IMR-90 (cell line): ENCODE measurements around the gene RBM23. TPM values are rescaled to one million over a fixed set of nuclear protein-coding genes. Genes with fewer than 3 reads are reported as not detected.

Source experiments
- ATAC-seq: fragments of 200-7000 bp; cut with Tn5 transposase; 2 replicates; pipeline ENCODE4 v1.9.1; 2020; ENCODE audit warnings: low read depth, mild to moderate bottlenecking, moderate library complexity
- BruUV-seq: library from RNA; stranded (reverse); fragments of 400-500 nt; replicated peaks from 2 replicates; lab custom pipeline; 2021; lab: Mats Ljungman, UMichigan
- CTCF ChIA-PET: fragments of 300-600 bp; formaldehyde crosslinking; extraction: SDS; loops from one replicate; lab custom pipeline; 2021; ENCODE audit warnings: antibody characterized with exemption; lab: Yijun Ruan, JAX
- POLR2A ChIA-PET: fragments of 300-600 bp; sonication (Branson Sonifier 250); formaldehyde crosslinking; loops from one replicate; lab custom pipeline; 2022; ENCODE audit warnings: antibody characterized with exemption; ENCODE audit not compliant: unreplicated experiment; lab: Charles Lee
- DNase-seq: peaks from one replicate; pipeline ENCODE4 v3.0.0; 2013
- H2AFZ ChIP-seq: replicated peaks from 2 replicates; pipeline ENCODE3; 2013; ENCODE audit warnings: low read length, mild to moderate bottlenecking; ENCODE audit not compliant: poor library complexity
- H2AK5ac ChIP-seq: 2 replicates; pipeline ENCODE4 v1.6.1; 2013; ENCODE audit warnings: low read depth, low read length, inconsistent platforms
- H2AK9ac ChIP-seq: replicated peaks from 2 replicates; pipeline ENCODE3; 2013; ENCODE audit warnings: mild to moderate bottlenecking, low read depth, low read length, moderate library complexity; ENCODE audit not compliant: poor library complexity
- H2BK120ac ChIP-seq: 2 replicates; pipeline ENCODE4 v1.6.1; 2013; ENCODE audit warnings: low read depth, low read length, inconsistent platforms
- H2BK15ac ChIP-seq: 3 replicates; pipeline ENCODE4 v1.6.1; 2013; ENCODE audit warnings: low read depth, low read length, inconsistent platforms
- H2BK20ac ChIP-seq: 2 replicates; pipeline ENCODE4 v1.6.1; 2013; ENCODE audit warnings: low read depth, mild to moderate bottlenecking, inconsistent platforms, low read length, moderate library complexity
- H2BK5ac ChIP-seq: 2 replicates; pipeline ENCODE4 v1.6.1; 2013; ENCODE audit warnings: mild to moderate bottlenecking, low read depth, low read length, inconsistent platforms; ENCODE audit not compliant: poor library complexity, severe bottlenecking
- H3K14ac ChIP-seq: replicated peaks from 2 replicates; pipeline ENCODE4 v1.6.1; 2013; ENCODE audit warnings: low read depth, low read length, inconsistent platforms
- H3K18ac ChIP-seq: 2 replicates; pipeline ENCODE4 v1.6.1; 2013; ENCODE audit warnings: low read depth, low read length, control low read depth
- H3K23ac ChIP-seq: 2 replicates; pipeline ENCODE4 v1.6.1; 2013; ENCODE audit warnings: low read depth, low read length, inconsistent platforms
- H3K27ac ChIP-seq: 2 replicates; pipeline ENCODE4 v1.5.1; 2013; ENCODE audit warnings: mild to moderate bottlenecking, control low read depth, low read length; ENCODE audit not compliant: insufficient read depth
- H3K27me3 ChIP-seq: 2 replicates; pipeline ENCODE4 v1.6.1; 2013; ENCODE audit warnings: low read length; ENCODE audit not compliant: control insufficient read depth, insufficient read depth
- H3K36me3 ChIP-seq: 2 replicates; pipeline ENCODE4 v1.6.1; 2013; ENCODE audit warnings: low read length, mixed read lengths; ENCODE audit not compliant: control insufficient read depth, insufficient read depth
- H3K4ac ChIP-seq: 2 replicates; pipeline ENCODE4 v1.6.1; 2013; ENCODE audit warnings: low read depth, low read length, inconsistent platforms
- H3K4me1 ChIP-seq: 2 replicates; pipeline ENCODE4 v1.6.1; 2013; ENCODE audit warnings: low read length, mixed read lengths; ENCODE audit not compliant: control insufficient read depth, insufficient read depth
- H3K4me2 ChIP-seq: 2 replicates; pipeline ENCODE4 v1.6.1; 2013; ENCODE audit warnings: low read depth, mild to moderate bottlenecking, control low read depth, low read length, moderate library complexity
- H3K4me3 ChIP-seq: 2 replicates; pipeline ENCODE4 v1.5.1; 2013; ENCODE audit warnings: low read depth, mild to moderate bottlenecking, control low read depth, low read length, moderate library complexity; ENCODE audit not compliant: insufficient read depth
- H3K56ac ChIP-seq: 2 replicates; pipeline ENCODE4 v1.6.1; 2013; ENCODE audit warnings: low read length, inconsistent platforms; ENCODE audit not compliant: insufficient read depth; ENCODE audit errors: extremely low read depth
- H3K79me1 ChIP-seq, 2 experiments: 2 replicates each; pipeline ENCODE4 v1.6.1; 2013; ENCODE audit warnings: low read length in 2 of 2, inconsistent platforms in 1 of 2, low read depth in 1 of 2
- H3K9ac ChIP-seq: 2 replicates; pipeline ENCODE4 v1.6.1; 2013; ENCODE audit warnings: low read depth, low read length, control low read depth
- H3K9me1 ChIP-seq: 2 replicates; pipeline ENCODE4 v1.6.1; 2013; ENCODE audit warnings: low read length, inconsistent platforms; ENCODE audit not compliant: insufficient read depth
- H3K9me3 ChIP-seq: 2 replicates; pipeline ENCODE4 v1.6.1; 2013; ENCODE audit warnings: low read length; ENCODE audit not compliant: control insufficient read depth, insufficient read depth
- H4K20me1 ChIP-seq: 2 replicates; pipeline ENCODE4 v1.6.1; 2013; ENCODE audit warnings: low read length, inconsistent platforms; ENCODE audit not compliant: insufficient read depth
- H4K5ac ChIP-seq: 2 replicates; pipeline ENCODE4 v1.6.1; 2013; ENCODE audit warnings: mild to moderate bottlenecking, low read depth, low read length, control low read depth
- H4K8ac ChIP-seq, 2 experiments: 2 replicates each; pipeline ENCODE4 v1.6.1; 2013; ENCODE audit warnings: low read depth in 2 of 2, low read length in 2 of 2, control low read depth in 1 of 2, inconsistent platforms in 1 of 2
- H4K91ac ChIP-seq: 2 replicates; pipeline ENCODE4 v1.6.1; 2013; ENCODE audit warnings: low read depth, low read length, inconsistent platforms; ENCODE audit not compliant: insufficient read depth
- BHLHE40 ChIP-seq: fragments of 150-350 bp; IDR thresholded peaks from 2 replicates; pipeline ENCODE4 v1.6.1; 2016; ENCODE audit warnings: mild to moderate bottlenecking, low read depth, low read length
- CEBPB ChIP-seq: IDR thresholded peaks from 2 replicates; pipeline ENCODE4 v1.6.1; 2012; ENCODE audit warnings: low read depth, low read length, improper control_type of control experiment
- CHD1 ChIP-seq: IDR thresholded peaks from 2 replicates; pipeline ENCODE4 v1.6.1; 2012; ENCODE audit warnings: low read depth, low read length, improper control_type of control experiment
- ELK1 ChIP-seq: fragments of 150-350 bp; IDR thresholded peaks from 2 replicates; pipeline ENCODE4 v1.6.1; 2016; ENCODE audit warnings: low read depth, mild to moderate bottlenecking, low read length, moderate library complexity, borderline replicate concordance
- FOS ChIP-seq: fragments of 150-350 bp; IDR thresholded peaks from 2 replicates; pipeline ENCODE4 v1.6.1; 2016; ENCODE audit warnings: low read depth, low read length
- MAFK ChIP-seq: IDR thresholded peaks from 2 replicates; pipeline ENCODE4 v1.6.1; 2012; ENCODE audit warnings: low read depth, low read length, improper control_type of control experiment
- MAZ ChIP-seq: IDR thresholded peaks from 2 replicates; pipeline ENCODE4 v1.6.1; 2012; ENCODE audit warnings: low read depth, mild to moderate bottlenecking, low read length, improper control_type of control experiment, moderate library complexity, borderline replicate concordance
- MXI1 ChIP-seq: IDR thresholded peaks from 2 replicates; pipeline ENCODE4 v1.6.1; 2012; ENCODE audit warnings: low read depth, mild to moderate bottlenecking, low read length, moderate library complexity, borderline replicate concordance
- NFE2L2 ChIP-seq: fragments of 150-350 bp; IDR thresholded peaks from 2 replicates; pipeline ENCODE4 v1.6.1; 2016; ENCODE audit warnings: low read depth, mild to moderate bottlenecking, low read length
- POLR2A ChIP-seq: IDR thresholded peaks from 2 replicates; pipeline ENCODE4 v1.6.1; 2012; ENCODE audit warnings: mild to moderate bottlenecking, low read depth, low read length
- RAD21 ChIP-seq: IDR thresholded peaks from 2 replicates; pipeline ENCODE4 v1.6.1; 2012; ENCODE audit warnings: low read length, improper control_type of control experiment
- RCOR1 ChIP-seq: IDR thresholded peaks from 2 replicates; pipeline ENCODE4 v1.6.1; 2012; ENCODE audit warnings: mild to moderate bottlenecking, low read length, improper control_type of control experiment; ENCODE audit not compliant: insufficient replicate concordance
- SMC3 ChIP-seq: fragments of 150-350 bp; IDR thresholded peaks from 2 replicates; pipeline ENCODE4 v1.6.1; 2016; ENCODE audit warnings: low read depth, mild to moderate bottlenecking, antibody characterized with exemption, low read length, moderate library complexity
- USF2 ChIP-seq: fragments of 150-350 bp; IDR thresholded peaks from 2 replicates; pipeline ENCODE4 v1.6.1; 2017; ENCODE audit warnings: mild to moderate bottlenecking, antibody characterized with exemption, low read length, low read depth
- WGBS, 2 experiments: methylation state at CpG; one replicate each; pipeline versions ENCODE4 v1.1.5 to v1.1.7; 2013; ENCODE audit warnings: missing lambda C conversion rate in 2 of 2; ENCODE audit not compliant: insufficient read length in 1 of 2; ENCODE audit errors: extremely low coverage in 2 of 2; 5-methylcytosine and 5-hydroxymethylcytosine counted together
- dilution Hi-C: fragments of 300-500 bp; cut with HindIII; formaldehyde crosslinking; loops from one replicate; pipeline ENCODE4 v1.14.3; 2018; ENCODE audit warnings: low sequenced_read_pairs; ENCODE audit not compliant: unreplicated experiment
- in situ Hi-C: fragments of 300-500 bp; cut with MboI; formaldehyde crosslinking; loops from 3 replicates; pipeline ENCODE4 v1.14.3; 2019; ENCODE audit warnings: low sequenced_read_pairs, inconsistent platforms, mixed read lengths
- intact Hi-C: fragments of 100-400 bp; cut with micrococcal nuclease; formaldehyde crosslinking; loops from 2 replicates; pipeline ENCODE4 v1.10.0; 2022
- polyA plus RNA-seq, 3 experiments: library from polyadenylated mRNA; depleted of rRNA; stranded (reverse); fragments of >200 nt; gene quantifications; 2 replicates each; pipeline ENCODE4 v1.2.3, GENCODE V29; 2012; ENCODE audit warnings: low replicate concordance in 1 of 3
- total RNA-seq: library from RNA; depleted of rRNA; stranded (reverse); fragments of >200 nt; gene quantifications from 2 replicates; pipeline ENCODE4 v1.2.3, GENCODE V29; 2012

Gene RBM23
- total and polyA plus RNA-seq, 2 of the 4 experiments (the other 2 are of a cell fraction), result 44.7 to 375 TPM

GRCh38 chr14:22883173-22883976 lies 35.6 kb downstream of the RBM23 start, which contains the start of gene REM2:
TSS of gene REM2 (plus strand) at chr14:22883222. CDS start at chr14:22883288, 66 bp downstream.
- Histone ChIP-seq H3K4me2 (no peak within 1 kb of the TSS), H3K9me1 (peaks cover 11% of the 10 kb centered on the region; the same call in 1 of the 2 replicates), H4K20me1 (no peaks in the 10 kb centered on the region), H3K14ac (no peak within 1 kb of the TSS), H2BK120ac (no peak within 1 kb of the TSS), H2BK20ac (no peak within 1 kb of the TSS), H3K23ac (peak within 1 kb of the TSS; percentile 60; the same call in 1 of the 2 replicates), H3K18ac (no peak within 1 kb of the TSS), H3K9ac (no peak within 1 kb of the TSS), H3K4me3 (no peak within 1 kb of the TSS), H3K56ac (no peak within 1 kb of the TSS), H4K91ac (no peak within 1 kb of the TSS), H4K8ac (no peak within 1 kb of the TSS), H3K4ac (no peak within 1 kb of the TSS; the same call in 1 of the 2 replicates), H3K4me1 (peaks cover 5% of the 10 kb centered on the region; the same call in 1 of the 2 replicates), H3K27me3 (no peaks in the 10 kb centered on the region), H2BK5ac (no peak within 1 kb of the TSS), H3K79me1 (peaks cover 7 to 15% of the 10 kb centered on the region in 2 experiments; a peak in 3 of 4 replicates), H3K36me3 (peaks cover 11% of the 10 kb centered on the region), H2AFZ (peak within 1 kb of the TSS; percentile 72), H4K5ac (no peak within 1 kb of the TSS), H3K9me3 (no peaks in the 10 kb centered on the region), H2BK15ac (no peak within 1 kb of the TSS), H3K27ac (no peak within 1 kb of the TSS), H2AK5ac (no peak within 1 kb of the TSS), H2AK9ac (peak within 1 kb of the TSS; percentile 68)
- no TSS peak for BruUV-seq
- no peak for DNase-seq
- dilution Hi-C loops, result no loop called here
- POLR2A ChIA-PET, result interaction anchor here (1.0 kb wide), 1 partner anchor 33 kb away, joined by 3 read pairs; no protein-coding TSS in a partner anchor
- WGBS, 2 experiments, result no CpG with 5 or more reads among the region's 15 CpGs
- no peak for ATAC-seq
- in situ Hi-C loops, result no loop called here
- intact Hi-C loops, result no loop called here
- CTCF ChIA-PET, result interaction anchor here (1.7 kb wide), 1 partner anchor 11 kb away, joined by 10 read pairs; no protein-coding TSS in a partner anchor
- TF ChIP-seq SMC3 (no peak), MXI1 (no peak), RAD21 (no peak), MAFK (no peak), BHLHE40 (no peak), ELK1 (no peak), POLR2A (no peak), RCOR1 (no peak), NFE2L2 (no peak), CHD1 (no peak), FOS (no peak), USF2 (no peak), MAZ (no peak), CEBPB (no peak)
